Activated CD4-positive, alpha-beta memory T cell treated with anti-CD3 and anti-CD28 coated beads, Interleukin-2, amount 10 ng/mL, durations not matched to agents 7 days and 5 days (primary cell): ENCODE results near the gene BMPR1A. TPM values are rescaled to one million over a fixed set of nuclear protein-coding genes. Genes with fewer than 3 reads are reported as not detected.

ENCODE experiments used
- CTCF ChIA-PET: fragments of 350-600 bp; sonication (Branson Sonifier 250); formaldehyde crosslinking; loops from one replicate; lab custom pipeline; 2021; ENCODE audit warnings: antibody characterized with exemption, inconsistent platforms; lab: Charles Lee
- POLR2A ChIA-PET: fragments of 350-600 bp; sonication (Branson Sonifier 250); formaldehyde crosslinking; loops from one replicate; lab custom pipeline; 2021; ENCODE audit warnings: antibody characterized with exemption; lab: Charles Lee
- DNase-seq: peaks from one replicate; pipeline ENCODE4 v3.0.0-alpha.2; 2020
- H3K27ac Mint-ChIP-seq: one replicate; pipeline ENCODE4 v1.8.0; 2021; ENCODE audit warnings: mild to moderate bottlenecking, mixed read lengths
- H3K27me3 Mint-ChIP-seq: one replicate; pipeline ENCODE4 v1.8.0; 2021; ENCODE audit warnings: mixed read lengths
- H3K36me3 Mint-ChIP-seq: one replicate; pipeline ENCODE4 v1.8.0; 2021; ENCODE audit warnings: low read depth, mixed read lengths
- H3K4me1 Mint-ChIP-seq: one replicate; pipeline ENCODE4 v1.8.0; 2021; ENCODE audit warnings: mixed read lengths
- H3K4me3 Mint-ChIP-seq: one replicate; pipeline ENCODE4 v1.8.0; 2021; ENCODE audit warnings: mild to moderate bottlenecking, mixed read lengths
- H3K9me3 Mint-ChIP-seq: one replicate; pipeline ENCODE4 v1.8.0; 2021; ENCODE audit warnings: mixed read lengths
- total RNA-seq, 2 experiments: library from RNA; stranded (reverse); gene quantifications; one replicate each; pipeline ENCODE4 v1.2.3, GENCODE V29; 2021

The BMPR1A gene
- total RNA-seq, 2 experiments from 2014 or later = 14.8 to 17.2 TPM

DNA sequence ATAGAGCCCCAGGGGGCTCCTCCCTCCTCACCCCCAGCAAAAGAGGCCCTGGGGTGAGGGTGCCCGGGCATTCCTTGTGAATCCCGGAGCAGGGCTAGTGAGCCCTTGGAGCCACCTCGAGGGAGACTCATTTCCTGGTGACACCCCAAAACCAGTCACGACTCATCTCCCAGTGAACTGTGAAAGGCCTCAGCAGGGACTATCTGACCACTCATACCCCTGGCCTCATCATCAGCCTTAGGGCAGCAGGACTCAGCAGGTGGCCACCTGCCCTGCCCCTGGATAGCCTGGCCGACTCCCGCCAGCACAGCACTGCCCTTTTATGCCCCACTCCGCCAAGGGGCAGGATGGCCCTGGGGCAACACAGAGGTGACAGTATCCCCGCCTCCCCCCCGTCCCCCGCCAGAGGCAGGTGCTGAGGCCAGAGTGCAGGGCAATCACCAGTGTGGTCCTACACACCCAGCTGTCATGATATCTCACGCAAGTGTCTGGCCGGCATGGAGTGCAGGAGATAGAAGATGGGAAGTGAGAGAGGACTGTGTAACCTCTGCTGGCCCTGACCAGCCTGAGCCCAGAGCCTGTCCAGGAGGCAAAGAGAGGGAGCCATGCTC lies 205.2 kb downstream of the BMPR1A start:
- Mint-ChIP-seq H3K27me3 (no peaks in the 10 kb centered on the region), H3K36me3 (no peaks in the 10 kb centered on the region), H3K9me3 (no peaks in the 10 kb centered on the region), H3K27ac (no peak overlapping the region), H3K4me3 (no peak overlapping the region), H3K4me1 (peaks cover 14% of the 10 kb centered on the region)
- POLR2A ChIA-PET = no interaction called here
- CTCF ChIA-PET = interaction anchor here (0.6 to 2.0 kb wide), 3 partner anchors 8 to 152 kb away, joined by 3 to 12 read pairs (median 6); partner anchors contain the start of gene ADIRF
- DNase-seq = no peak

DNA sequence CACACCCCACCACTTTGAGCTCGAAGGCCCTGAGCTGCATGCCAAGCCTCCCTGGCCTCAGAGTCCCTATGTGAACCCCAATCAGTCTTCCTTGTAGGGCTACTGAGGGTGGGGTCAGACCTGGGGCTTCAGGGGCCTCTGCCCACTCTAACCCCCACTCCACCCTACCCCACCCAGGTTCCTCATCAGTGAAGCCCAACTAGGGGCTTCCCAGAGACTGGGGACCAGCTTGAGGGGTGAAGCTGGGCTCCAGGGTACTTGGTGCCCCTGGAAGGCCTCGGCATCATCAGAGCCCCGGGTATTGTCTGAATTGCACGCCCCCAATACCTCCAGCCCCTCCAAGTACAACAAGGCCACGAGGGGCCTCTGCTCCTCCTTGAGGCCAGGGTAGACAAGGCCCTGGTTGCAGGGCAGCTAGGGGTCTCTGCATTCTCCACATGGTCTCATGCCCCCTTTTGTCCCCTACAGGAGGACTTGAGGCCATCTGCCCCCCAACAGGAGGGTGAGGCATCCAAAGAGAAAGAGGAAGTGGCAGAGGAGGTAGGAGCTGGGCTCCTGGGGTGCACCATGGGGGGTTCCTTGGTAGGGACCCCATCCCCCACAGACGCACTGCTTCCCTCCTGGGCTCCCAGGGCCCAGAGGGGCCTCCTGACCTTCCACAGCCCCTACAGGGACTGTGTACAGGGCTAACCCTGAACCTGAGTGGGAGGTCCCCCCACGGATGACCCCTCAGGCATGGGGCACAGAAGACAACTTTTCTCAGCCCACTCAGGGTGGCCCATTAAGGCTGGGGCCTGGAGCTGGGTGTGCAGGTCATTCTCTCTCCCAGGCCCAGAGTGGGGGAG lies 205.9 kb downstream of the BMPR1A start:
- Mint-ChIP-seq H3K27me3 (no peaks in the 10 kb centered on the region), H3K9me3 (no peaks in the 10 kb centered on the region), H3K36me3 (no peaks in the 10 kb centered on the region), H3K27ac (no peak overlapping the region), H3K4me1 (peaks cover 19% of the 10 kb centered on the region), H3K4me3 (no peak overlapping the region)
- CTCF ChIA-PET = interaction anchor here (0.6 kb wide), 1 partner anchor 153 kb away, joined by 3 read pairs; no protein-coding TSS in a partner anchor
- DNase-seq = no peak
- POLR2A ChIA-PET = no interaction called here

DNA sequence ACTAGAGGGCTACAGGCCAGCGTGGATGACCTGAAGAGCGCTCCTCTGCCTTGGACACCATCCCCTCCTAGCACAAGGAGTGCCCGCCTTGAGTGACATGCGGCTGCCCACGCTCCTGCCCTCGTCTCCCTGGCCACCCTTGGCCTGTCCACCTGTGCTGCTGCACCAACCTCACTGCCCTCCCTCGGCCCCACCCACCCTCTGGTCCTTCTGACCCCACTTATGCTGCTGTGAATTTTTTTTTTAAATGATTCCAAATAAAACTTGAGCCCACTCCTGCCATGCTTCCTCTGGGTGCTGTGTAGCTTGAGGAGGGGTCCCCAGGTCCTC lies 206.5 kb downstream of the BMPR1A start:
- Mint-ChIP-seq H3K4me1 (peaks cover 25% of the 10 kb centered on the region), H3K4me3 (no peak overlapping the region), H3K9me3 (no peaks in the 10 kb centered on the region), H3K27me3 (peaks cover 5% of the 10 kb centered on the region), H3K36me3 (no peaks in the 10 kb centered on the region), H3K27ac (no peak overlapping the region)
- ChIA-PET CTCF (no interaction called here), POLR2A (no interaction called here)
- DNase-seq = no peak

DNA sequence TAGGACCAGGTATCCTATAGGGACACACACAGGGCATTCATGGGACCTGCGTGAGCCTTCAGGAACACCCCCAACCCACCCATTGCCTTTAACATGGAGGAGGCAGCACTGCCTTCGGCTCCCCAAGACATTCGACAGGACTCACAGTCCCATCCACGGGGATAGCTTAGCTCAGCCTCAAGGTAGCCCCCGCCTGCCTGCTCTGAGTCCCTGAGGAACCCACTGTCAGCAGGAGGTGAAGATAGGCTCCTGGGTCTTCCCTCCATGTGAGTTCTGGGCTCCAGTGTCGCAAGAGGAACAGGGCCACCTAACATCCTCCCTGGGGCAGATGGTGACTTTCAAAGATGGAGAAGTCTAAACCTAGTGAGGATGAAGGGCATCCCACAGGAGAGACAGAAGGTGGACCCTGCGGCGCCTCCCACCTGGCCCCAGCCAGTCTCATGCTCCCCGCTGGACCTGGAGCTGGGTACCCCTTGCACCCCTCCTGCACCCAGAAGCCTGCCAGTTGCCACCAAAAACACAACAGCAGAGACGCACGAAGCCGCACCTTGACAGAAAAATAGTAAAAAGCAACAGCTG lies 207.0 kb downstream of the BMPR1A start:
- Mint-ChIP-seq H3K9me3 (no peaks in the 10 kb centered on the region), H3K36me3 (no peaks in the 10 kb centered on the region), H3K4me1 (peaks cover 25% of the 10 kb centered on the region), H3K4me3 (no peak overlapping the region), H3K27ac (no peak overlapping the region), H3K27me3 (peaks cover 5% of the 10 kb centered on the region)
- POLR2A ChIA-PET = no interaction called here
- DNase-seq = peak; percentile 8
- CTCF ChIA-PET = interaction anchor here (0.5 kb wide), 1 partner anchor 29 kb away, joined by 3 read pairs; no protein-coding TSS in a partner anchor

DNA sequence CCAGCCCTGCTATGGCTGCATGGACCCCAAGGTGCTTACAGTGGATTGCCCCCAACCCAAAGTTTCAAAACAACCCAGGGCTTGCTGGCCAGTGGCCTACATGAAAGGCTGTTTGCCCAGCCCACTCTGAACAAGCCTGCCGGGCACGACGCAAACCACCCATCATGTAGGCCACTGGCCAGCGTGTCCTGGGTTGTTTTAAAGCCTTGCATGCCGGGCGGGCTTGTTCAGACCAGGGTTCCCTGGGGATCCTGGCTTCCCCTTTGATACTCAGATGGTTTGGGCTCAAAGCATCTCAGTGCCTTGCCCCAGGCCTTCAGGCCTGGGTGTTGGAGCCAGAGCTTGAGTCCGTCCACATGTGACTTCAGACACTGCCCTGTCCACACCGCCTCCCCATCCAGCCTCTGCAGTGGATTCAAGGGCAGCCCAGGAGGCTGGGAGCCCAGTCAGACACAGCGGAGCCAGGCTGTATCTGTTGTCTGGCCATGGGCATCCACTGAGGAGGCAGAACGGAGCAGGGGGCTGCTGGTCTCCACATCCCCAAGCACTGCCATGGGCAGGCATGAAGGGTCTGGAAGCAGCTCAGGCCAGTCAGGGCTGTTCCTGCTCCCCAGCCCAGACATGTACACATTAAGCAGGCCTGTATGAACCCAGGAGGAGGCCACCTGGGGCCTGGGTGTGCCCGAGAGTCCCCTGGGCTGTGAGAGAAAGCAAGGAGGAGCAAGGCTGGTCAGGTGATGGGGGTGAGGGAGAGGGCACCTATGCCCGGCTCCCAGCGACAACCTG lies 207.8 kb downstream of the BMPR1A start:
- CTCF ChIA-PET = interaction anchor here (0.5 kb wide), 1 partner anchor 30 kb away, joined by 3 read pairs; no protein-coding TSS in a partner anchor
- POLR2A ChIA-PET = no interaction called here
- DNase-seq = peak; percentile 15

DNA sequence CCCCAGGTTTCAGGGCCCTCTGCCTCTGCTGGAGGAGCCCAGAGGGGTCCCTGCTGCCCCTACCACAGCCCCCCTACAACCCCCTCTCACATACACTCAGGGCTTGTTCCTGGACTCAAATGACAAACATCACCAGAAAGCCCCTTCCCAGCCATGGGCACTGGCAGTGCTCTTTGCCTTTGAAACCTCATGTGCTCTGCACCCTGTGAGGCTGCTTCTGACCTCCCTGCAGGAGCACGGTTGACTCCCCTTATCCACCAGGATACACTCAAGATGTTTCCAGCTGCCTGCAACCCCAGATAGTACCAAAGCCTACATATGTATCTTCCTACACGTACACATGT lies 208.4 kb downstream of the BMPR1A start:
- ChIA-PET CTCF (no interaction called here), POLR2A (interaction anchor here (1.0 kb wide), 1 partner anchor 131 kb away, joined by 3 read pairs; the partner anchor contains the start of gene SHLD2)
- no peak overlapping the region for H3K4me3 Mint-ChIP-seq
- peaks cover 28% of the 10 kb centered on the region for H3K4me1 Mint-ChIP-seq
- H3K27ac Mint-ChIP-seq = no peak overlapping the region
- no peaks in the 10 kb centered on the region for H3K36me3 Mint-ChIP-seq
- H3K27me3 Mint-ChIP-seq = peaks cover 11% of the 10 kb centered on the region
- DNase-seq = peak; percentile 7
- no peaks in the 10 kb centered on the region for H3K9me3 Mint-ChIP-seq

More for the DNA sequence above, 207.8 kb downstream of the BMPR1A start:
- peaks cover 9% of the 10 kb centered on the region for H3K27me3 Mint-ChIP-seq
- H3K4me3 Mint-ChIP-seq = no peak overlapping the region
- peaks cover 25% of the 10 kb centered on the region for H3K4me1 Mint-ChIP-seq
- H3K36me3 Mint-ChIP-seq = no peaks in the 10 kb centered on the region
- H3K9me3 Mint-ChIP-seq = no peaks in the 10 kb centered on the region
- H3K27ac Mint-ChIP-seq = no peak overlapping the region

DNA sequence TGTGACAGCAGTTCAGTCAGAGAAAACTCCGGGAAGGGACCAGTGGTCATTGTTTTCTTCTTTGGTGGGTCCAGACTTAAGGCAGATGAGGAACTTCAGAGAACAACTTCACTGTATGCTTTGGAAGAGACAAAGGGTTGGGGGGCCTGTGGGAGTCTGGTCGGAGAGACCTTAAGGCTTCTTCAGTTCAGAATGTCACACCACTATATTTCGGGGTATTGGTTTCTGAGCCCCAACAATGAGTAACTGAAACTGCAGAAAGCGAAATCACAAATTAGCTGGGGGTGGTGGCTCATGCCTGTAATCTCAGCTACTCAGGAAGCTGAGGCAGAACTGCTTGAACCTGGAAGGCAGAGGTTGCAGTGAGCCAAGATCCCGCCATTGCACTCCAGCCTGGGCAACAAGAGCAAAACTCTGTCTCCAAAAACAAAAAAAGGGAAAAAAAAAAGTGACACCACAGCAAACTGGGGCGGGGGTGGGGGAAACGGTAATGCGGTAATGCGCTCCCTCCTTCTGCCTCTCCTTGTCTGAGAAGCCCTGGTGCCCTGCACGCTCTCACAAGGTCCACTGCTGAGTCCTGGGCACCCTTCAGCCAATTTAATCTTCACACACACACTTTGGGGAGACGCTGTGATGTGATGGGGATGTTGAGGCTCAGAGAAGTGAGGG lies 209.7 kb downstream of the BMPR1A start:
- Mint-ChIP-seq H3K27me3 (peaks cover 11% of the 10 kb centered on the region), H3K4me3 (peak overlapping the region; percentile 41), H3K9me3 (no peaks in the 10 kb centered on the region), H3K36me3 (no peaks in the 10 kb centered on the region), H3K4me1 (peaks cover 33% of the 10 kb centered on the region), H3K27ac (no peak overlapping the region)
- CTCF ChIA-PET = interaction anchor here (0.6 to 1.6 kb wide), 12 partner anchors 8 to 273 kb away, joined by 3 to 9 read pairs (median 4); partner anchors contain the start of genes BMPR1A and SNCG
- peak; percentile 24 for DNase-seq
- POLR2A ChIA-PET = interaction anchor here (1.0 to 1.7 kb wide), 6 partner anchors 9 to 129 kb away, joined by 3 to 8 read pairs (median 4); partner anchors contain the start of gene SHLD2

DNA sequence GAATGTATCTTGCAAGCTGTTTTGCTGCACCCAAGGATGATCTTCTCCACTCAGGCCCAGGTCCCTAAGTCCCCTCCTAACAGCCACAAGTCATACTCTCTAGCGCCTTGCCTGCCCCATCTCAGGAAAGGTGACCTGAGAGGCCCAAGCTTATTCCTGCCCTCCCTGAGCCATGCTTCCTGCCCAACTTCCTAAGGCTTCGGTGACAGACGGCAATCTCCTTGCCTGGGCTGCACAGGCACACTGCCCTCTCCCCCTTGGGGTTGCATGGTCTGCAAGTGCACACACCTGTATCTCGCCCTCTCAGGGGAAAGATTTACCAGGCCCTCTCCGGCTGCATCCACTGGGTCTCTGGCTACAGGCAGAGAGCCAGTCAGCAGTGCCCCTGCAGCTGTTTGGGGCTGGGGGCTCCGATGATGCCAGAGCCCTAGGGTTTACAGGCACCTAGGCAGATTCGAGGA lies 211.1 kb downstream of the BMPR1A start:
- H3K4me3 Mint-ChIP-seq = no peak overlapping the region
- CTCF ChIA-PET = interaction anchor here (0.7 to 1.6 kb wide), 5 partner anchors 22 to 274 kb away, joined by 3 to 4 read pairs (median 3); no protein-coding TSS in a partner anchor
- H3K27me3 Mint-ChIP-seq = peaks cover 19% of the 10 kb centered on the region
- H3K27ac Mint-ChIP-seq = no peak overlapping the region
- no peaks in the 10 kb centered on the region for H3K9me3 Mint-ChIP-seq
- POLR2A ChIA-PET = interaction anchor here (1.0 to 1.3 kb wide), 4 partner anchors 9 to 128 kb away, joined by 3 to 8 read pairs (median 3); partner anchors contain the start of gene SHLD2
- H3K36me3 Mint-ChIP-seq = no peaks in the 10 kb centered on the region
- H3K4me1 Mint-ChIP-seq = peaks cover 40% of the 10 kb centered on the region
- no peak for DNase-seq

DNA sequence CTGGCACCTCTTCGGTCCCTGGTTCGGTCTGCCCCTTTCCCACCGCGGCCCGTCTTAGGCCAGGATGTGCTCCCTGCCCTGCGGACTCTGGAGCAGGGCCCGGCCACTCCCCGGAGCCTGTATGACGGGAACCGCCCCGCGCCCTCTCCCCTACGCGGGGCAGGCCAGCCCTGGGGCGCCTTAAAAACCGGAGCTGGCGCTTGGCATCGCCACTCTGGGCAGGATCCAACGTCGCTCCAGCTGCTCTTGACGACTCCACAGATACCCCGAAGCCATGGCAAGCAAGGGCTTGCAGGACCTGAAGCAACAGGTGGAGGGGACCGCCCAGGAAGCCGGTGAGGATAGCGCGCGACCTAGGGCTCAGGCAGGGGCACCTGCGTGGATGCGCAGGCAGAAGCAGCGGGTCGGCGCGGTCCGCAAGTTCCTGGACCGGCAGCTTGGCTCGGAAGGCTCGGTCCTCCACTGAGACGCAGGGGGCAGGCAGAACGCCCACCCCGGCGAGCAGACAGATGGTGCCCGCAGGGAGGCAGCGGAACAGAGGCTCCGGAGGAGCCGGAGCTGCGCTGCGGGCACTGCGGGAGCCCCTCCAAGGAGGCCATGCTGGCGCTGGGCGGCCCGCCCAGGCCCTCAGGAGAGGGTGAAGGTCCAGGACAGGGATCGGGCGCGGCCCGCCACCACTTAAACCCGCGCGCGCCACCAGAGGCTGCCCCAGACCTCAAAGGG lies 212.0 kb downstream of the BMPR1A start, which contains the start of gene ADIRF:
Gene ADIRF (plus strand): TSS at position 212 of the 723 bp plus-strand sequence. CDS start 63 bp downstream, at position 275.
- Mint-ChIP-seq H3K4me3 (peak within 1 kb of the TSS; percentile 24), H3K27me3 (peaks cover 28% of the 10 kb centered on the region), H3K9me3 (no peaks in the 10 kb centered on the region), H3K27ac (no peak within 1 kb of the TSS), H3K36me3 (no peaks in the 10 kb centered on the region), H3K4me1 (peaks cover 44% of the 10 kb centered on the region)
- DNase-seq = no peak
- CTCF ChIA-PET = interaction anchor here (0.9 to 2.6 kb wide), 2 partner anchors 8 to 29 kb away, joined by 3 to 12 read pairs; no protein-coding TSS in a partner anchor
- POLR2A ChIA-PET = interaction anchor here (1.0 to 1.5 kb wide), 4 partner anchors 8 to 126 kb away, joined by 3 to 7 read pairs (median 4); partner anchors contain the start of genes GLUD1 and SHLD2

DNA sequence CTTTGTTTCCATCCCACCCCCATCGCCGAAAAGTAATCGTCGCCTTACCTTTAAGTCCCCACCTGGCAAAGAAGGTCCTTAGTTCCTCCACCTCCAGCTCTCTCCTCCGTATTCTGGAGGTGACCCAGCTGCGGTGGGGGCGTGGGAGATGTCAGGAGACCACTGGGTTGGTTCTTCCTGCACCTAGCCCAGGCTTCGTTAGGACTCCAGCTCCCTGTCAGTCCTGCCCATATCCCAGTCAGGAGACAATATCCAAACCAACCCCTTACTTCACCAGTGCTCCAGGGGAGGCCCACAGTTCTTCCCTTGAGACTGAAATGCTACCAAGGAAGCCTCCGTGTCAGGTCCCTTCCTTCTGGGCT lies 212.6 kb downstream of the BMPR1A start:
- ChIA-PET POLR2A (interaction anchor here (1.2 to 1.5 kb wide), 3 partner anchors 9 to 126 kb away, joined by 3 to 7 read pairs (median 4); partner anchors contain the start of genes GLUD1 and SHLD2), CTCF (interaction anchor here (2.6 kb wide), 1 partner anchor 8 kb away, joined by 12 read pairs; no protein-coding TSS in a partner anchor)
- Mint-ChIP-seq H3K9me3 (no peaks in the 10 kb centered on the region), H3K27ac (no peak overlapping the region), H3K27me3 (peaks cover 30% of the 10 kb centered on the region), H3K4me3 (no peak overlapping the region), H3K36me3 (no peaks in the 10 kb centered on the region), H3K4me1 (peaks cover 44% of the 10 kb centered on the region)
- no peak for DNase-seq
